C4-2B (cell line): ENCODE data around the gene PPP1R12B.

ENCODE experiments used
- CTCF ChIP-seq: fragments of 450-650 bp; conservative IDR thresholded peaks from 2 replicates; pipeline ENCODE4 v1.5.1; 2017; ENCODE audit warnings: mild to moderate bottlenecking
- ZFX ChIP-seq: fragments of 450-650 bp; IDR thresholded peaks from 2 replicates; pipeline ENCODE4 v1.6.1; 2017

- TF ChIP-seq CTCF (no peak), ZFX (no peak)
These were observed 57.4 kb downstream of the PPP1R12B start for GRCh38 chr1:202405928-202406327.
